Measurements from ENCODE around the gene ZMIZ1.

The ZMIZ1 gene

GRCh38 chr10:79158402-79159097 is 89.8 kb downstream of the ZMIZ1 start:
- no peak for DNase-seq

- DNase-seq: no peak
Measured at GRCh38 chr10:79159141-79159651, 90.4 kb downstream of the ZMIZ1 start.

GRCh38 chr10:79159785-79160184 is 91.0 kb downstream of the ZMIZ1 start:
- no peak for DNase-seq

- DNase-seq: no peak
Measured at GRCh38 chr10:79160191-79160590, 91.4 kb downstream of the ZMIZ1 start.

- no peak for DNase-seq
Measured at GRCh38 chr10:79161557-79161956, 92.8 kb downstream of the ZMIZ1 start.

GRCh38 chr10:79162022-79162421 is 93.3 kb downstream of the ZMIZ1 start:
- no peak for DNase-seq

GRCh38 chr10:79162861-79163665 is 94.3 kb downstream of the ZMIZ1 start:
- no peak for DNase-seq

- DNase-seq: no peak
Measured at GRCh38 chr10:79163666-79163975, 94.9 kb downstream of the ZMIZ1 start.

- DNase-seq: no peak
Measured at GRCh38 chr10:79164075-79164474, 95.3 kb downstream of the ZMIZ1 start.

- no peak for DNase-seq
Measured at GRCh38 chr10:79165070-79165778, 96.5 kb downstream of the ZMIZ1 start.

GRCh38 chr10:79166312-79166721 is 97.6 kb downstream of the ZMIZ1 start:
- no peak for DNase-seq

GRCh38 chr10:79166741-79167140 is 98.0 kb downstream of the ZMIZ1 start:
- no peak for DNase-seq

- DNase-seq: no peak
Measured at GRCh38 chr10:79167537-79167936, 98.8 kb downstream of the ZMIZ1 start.

GRCh38 chr10:79168210-79168609 is 99.4 kb downstream of the ZMIZ1 start:
- no peak for DNase-seq

- DNase-seq: no peak
Measured at GRCh38 chr10:79170226-79170752, 101.5 kb downstream of the ZMIZ1 start.

- DNase-seq: no peak
Measured at GRCh38 chr10:79170993-79171392, 102.2 kb downstream of the ZMIZ1 start.

- no peak for DNase-seq
Measured at GRCh38 chr10:79171504-79171903, 102.7 kb downstream of the ZMIZ1 start.

- no peak for DNase-seq
Measured at GRCh38 chr10:79172881-79173280, 104.1 kb downstream of the ZMIZ1 start.

GRCh38 chr10:79173582-79174262 is 105.0 kb downstream of the ZMIZ1 start:
- no peak for DNase-seq

- DNase-seq: no peak
Measured at GRCh38 chr10:79176052-79176501, 107.3 kb downstream of the ZMIZ1 start.

- no peak for DNase-seq
Measured at GRCh38 chr10:79176949-79177602, 108.3 kb downstream of the ZMIZ1 start.

GRCh38 chr10:79178070-79178576 is 109.4 kb downstream of the ZMIZ1 start:
- no peak for DNase-seq
